Natural killer cell (primary cell): ENCODE data around the gene FA2H. TPM values are rescaled to one million over a fixed set of nuclear protein-coding genes. Genes with fewer than 3 reads are reported as not detected.

Experiments used
- ATAC-seq, 3 donors: fragments of 150-1000 bp in 2 of 3; fragments of 200-7000 bp in 1 of 3; cut with Tn5 transposase; 1 replicate in 1 of 3; 2 replicates in 2 of 3; pipeline ENCODE4 v1.10.0; 2021; ENCODE audit warnings: mild to moderate bottlenecking in 2 of 3, moderate library complexity in 2 of 3
- DNase-seq, 2 donors: peaks; one replicate each; pipeline versions ENCODE4 v3.0.0 to v3.0.0-alpha.2; 2013 to 2021; ENCODE audit warnings: mixed read lengths in 1 of 2
- H3K27ac ChIP-seq: one replicate; pipeline ENCODE4 v1.5.1; 2013; ENCODE audit warnings: mild to moderate bottlenecking, low read length
- H3K27me3 ChIP-seq: one replicate; pipeline ENCODE4 v1.6.1; 2013; ENCODE audit warnings: low read length; ENCODE audit not compliant: control insufficient read depth, insufficient read depth
- H3K36me3 ChIP-seq: one replicate; pipeline ENCODE4 v1.6.1; 2013; ENCODE audit warnings: low read length; ENCODE audit not compliant: control insufficient read depth, insufficient read depth
- H3K4me1 ChIP-seq: one replicate; pipeline ENCODE4 v1.6.1; 2013; ENCODE audit warnings: low read length; ENCODE audit not compliant: control insufficient read depth, insufficient read depth
- H3K4me3 ChIP-seq: one replicate; pipeline ENCODE4 v1.5.1; 2013; ENCODE audit warnings: low read length
- H3K9me3 ChIP-seq: one replicate; pipeline ENCODE4 v1.6.1; 2013; ENCODE audit warnings: low read length; ENCODE audit not compliant: control insufficient read depth, insufficient read depth
- H3K27ac Mint-ChIP-seq, 2 donors: one replicate each; pipeline ENCODE4 v1.8.0; 2022; ENCODE audit warnings: mild to moderate bottlenecking in 2 of 2, mixed read lengths in 2 of 2, moderate library complexity in 1 of 2
- H3K27me3 Mint-ChIP-seq, 2 donors: one replicate each; pipeline ENCODE4 v1.8.0; 2022; ENCODE audit warnings: low read depth in 2 of 2, mixed read lengths in 2 of 2
- H3K36me3 Mint-ChIP-seq: one replicate; pipeline ENCODE4 v1.8.0; 2022; ENCODE audit warnings: mixed read lengths
- H3K4me1 Mint-ChIP-seq, 2 donors: one replicate each; pipeline ENCODE4 v1.8.0; 2022; ENCODE audit warnings: mixed read lengths in 2 of 2
- H3K4me3 Mint-ChIP-seq: one replicate; pipeline ENCODE4 v1.8.0; 2022; ENCODE audit warnings: mild to moderate bottlenecking, moderate library complexity, mixed read lengths
- H3K9me3 Mint-ChIP-seq, 2 donors: one replicate each; pipeline ENCODE4 v1.8.0; 2022; ENCODE audit warnings: mixed read lengths in 2 of 2
- WGBS: methylation state at CpG from one replicate; pipeline ENCODE4 v1.1.7; 2013; ENCODE audit warnings: missing lambda C conversion rate; ENCODE audit not compliant: insufficient coverage; 5-methylcytosine and 5-hydroxymethylcytosine counted together
- intact Hi-C: fragments of 100-400 bp; cut with micrococcal nuclease; formaldehyde crosslinking; loops from one replicate; pipeline ENCODE4 v1.14.2; 2022
- total RNA-seq, 4 donors: library from RNA; stranded (reverse); fragments of 120-200 nt in 1 of 4; gene quantifications; one replicate each; pipeline versions ENCODE4 v1.2.3 to v1.2.4, GENCODE V29; 2013 to 2022
- TF ChIP-seq, protein P1 (sequence below): fragments of 200-600 bp; IDR thresholded peaks from one replicate; pipeline ENCODE4 v1.8.0; 2022; ENCODE audit warnings: antibody characterized with exemption

FA2H gene
- total RNA-seq, 3 donors from 2014 or later (not counting 1 experiment from before 2014, with no cell fraction given) = 0.14 to 0.93 TPM; not detected in 1

GRCh38 chr16:74738113-74738541 lies 36.5 kb downstream of the FA2H start:
- H3K27me3 Mint-ChIP-seq = no peaks in the 10 kb centered on the region
- Histone ChIP-seq H3K4me3 (no peak overlapping the region), H3K36me3 (no peaks in the 10 kb centered on the region), H3K27ac (no peak overlapping the region), H3K27me3 (no peaks in the 10 kb centered on the region), H3K9me3 (no peaks in the 10 kb centered on the region), H3K4me1 (no peaks in the 10 kb centered on the region)
- DNase-seq = no peak
- no peak overlapping the region for H3K4me3 Mint-ChIP-seq
- TF ChIP-seq, protein P1, sequence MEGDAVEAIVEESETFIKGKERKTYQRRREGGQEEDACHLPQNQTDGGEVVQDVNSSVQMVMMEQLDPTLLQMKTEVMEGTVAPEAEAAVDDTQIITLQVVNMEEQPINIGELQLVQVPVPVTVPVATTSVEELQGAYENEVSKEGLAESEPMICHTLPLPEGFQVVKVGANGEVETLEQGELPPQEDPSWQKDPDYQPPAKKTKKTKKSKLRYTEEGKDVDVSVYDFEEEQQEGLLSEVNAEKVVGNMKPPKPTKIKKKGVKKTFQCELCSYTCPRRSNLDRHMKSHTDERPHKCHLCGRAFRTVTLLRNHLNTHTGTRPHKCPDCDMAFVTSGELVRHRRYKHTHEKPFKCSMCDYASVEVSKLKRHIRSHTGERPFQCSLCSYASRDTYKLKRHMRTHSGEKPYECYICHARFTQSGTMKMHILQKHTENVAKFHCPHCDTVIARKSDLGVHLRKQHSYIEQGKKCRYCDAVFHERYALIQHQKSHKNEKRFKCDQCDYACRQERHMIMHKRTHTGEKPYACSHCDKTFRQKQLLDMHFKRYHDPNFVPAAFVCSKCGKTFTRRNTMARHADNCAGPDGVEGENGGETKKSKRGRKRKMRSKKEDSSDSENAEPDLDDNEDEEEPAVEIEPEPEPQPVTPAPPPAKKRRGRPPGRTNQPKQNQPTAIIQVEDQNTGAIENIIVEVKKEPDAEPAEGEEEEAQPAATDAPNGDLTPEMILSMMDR = no peak
- WGBS = 44% methylated on average over 10 of the region's 10 CpGs
- H3K27ac Mint-ChIP-seq = no peak overlapping the region
- ATAC-seq = no peak
- no peaks in the 10 kb centered on the region for H3K9me3 Mint-ChIP-seq
- intact Hi-C loops = no loop called here
- no peaks in the 10 kb centered on the region for H3K36me3 Mint-ChIP-seq
- no peaks in the 10 kb centered on the region for H3K4me1 Mint-ChIP-seq

- H3K4me3 ChIP-seq = no peak overlapping the region
- no peaks in the 10 kb centered on the region for H3K27me3 ChIP-seq
- TF ChIP-seq, protein P1 = no peak
- DNase-seq (no peak), ATAC-seq (no peak)
- Mint-ChIP-seq H3K4me1 (no peaks in the 10 kb centered on the region), H3K27me3 (no peaks in the 10 kb centered on the region), H3K36me3 (no peaks in the 10 kb centered on the region), H3K9me3 (no peaks in the 10 kb centered on the region), H3K4me3 (no peak overlapping the region), H3K27ac (no peak overlapping the region)
- H3K36me3 ChIP-seq = no peaks in the 10 kb centered on the region
- no peak overlapping the region for H3K27ac ChIP-seq
- no peaks in the 10 kb centered on the region for H3K9me3 ChIP-seq
- intact Hi-C loops = no loop called here
- no peaks in the 10 kb centered on the region for H3K4me1 ChIP-seq
- WGBS = 87% methylated on average over 6 of the region's 6 CpGs
Observed at GRCh38 chr16:74737521-74737920, 37.1 kb downstream of the FA2H start.

DNA sequence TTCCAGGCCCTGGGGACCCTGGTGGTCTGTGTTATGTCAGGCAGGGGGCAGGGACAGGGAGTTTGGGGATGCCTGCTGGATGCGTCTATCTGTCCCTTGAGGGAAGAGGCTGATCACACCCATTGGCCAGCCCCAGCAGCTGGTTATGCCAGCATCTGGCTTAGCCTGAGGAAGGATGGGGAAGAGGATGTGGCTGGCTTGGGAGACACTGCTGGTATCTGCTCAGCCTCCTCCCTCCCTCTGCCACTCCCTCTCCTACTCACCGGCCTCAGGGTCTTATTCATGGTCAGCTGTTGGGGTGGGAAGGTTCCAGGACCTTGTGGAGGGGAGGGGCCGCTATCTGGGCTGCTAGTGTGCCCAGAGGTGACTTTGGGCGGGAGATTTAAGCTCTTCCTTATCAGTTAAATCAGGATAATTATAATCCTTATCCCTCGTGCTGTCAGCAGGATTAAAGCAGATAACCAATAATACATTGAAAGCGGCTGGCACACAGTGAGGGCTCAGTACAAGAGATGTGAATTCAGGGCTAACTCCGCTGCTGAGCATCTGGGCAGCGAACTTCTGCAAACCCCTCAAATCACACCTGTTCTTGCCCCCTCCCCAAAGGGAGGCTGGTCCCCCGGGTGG lies 38.0 kb downstream of the FA2H start:
- H3K27me3 ChIP-seq = no peaks in the 10 kb centered on the region
- Mint-ChIP-seq H3K4me1 (no peaks in the 10 kb centered on the region), H3K4me3 (no peak overlapping the region), H3K9me3 (no peaks in the 10 kb centered on the region), H3K36me3 (no peaks in the 10 kb centered on the region), H3K27ac (no peak overlapping the region), H3K27me3 (no peaks in the 10 kb centered on the region)
- H3K36me3 ChIP-seq = no peaks in the 10 kb centered on the region
- DNase-seq (no peak), ATAC-seq (no peak)
- TF ChIP-seq, protein P1 = no peak
- no peak overlapping the region for H3K4me3 ChIP-seq
- WGBS = 71% methylated on average over 7 of the region's 9 CpGs
- no peaks in the 10 kb centered on the region for H3K4me1 ChIP-seq
- H3K27ac ChIP-seq = no peak overlapping the region
- no peaks in the 10 kb centered on the region for H3K9me3 ChIP-seq
- intact Hi-C loops = no loop called here

DNA sequence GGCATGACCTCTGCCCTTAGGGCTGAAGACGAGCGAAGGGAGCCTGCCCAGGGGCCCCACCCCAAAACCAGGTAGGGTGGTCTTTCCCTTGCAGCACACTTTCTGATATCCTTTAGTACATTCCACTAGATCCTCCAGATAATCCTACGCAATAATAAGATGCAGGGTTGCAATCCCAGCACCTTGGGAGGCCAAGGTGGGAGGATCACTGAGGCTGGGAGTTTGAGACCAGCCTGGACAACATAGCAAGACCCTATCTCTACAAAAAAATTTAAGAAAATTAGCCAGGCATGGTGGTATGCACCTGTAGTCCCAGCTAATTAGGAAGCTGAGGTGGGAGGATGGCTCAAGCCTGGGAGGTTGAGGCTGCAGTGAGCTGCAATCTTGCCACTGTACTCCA lies 39.1 kb downstream of the FA2H start:
- intact Hi-C loops = no loop called here
- no peak overlapping the region for H3K27ac ChIP-seq
- Mint-ChIP-seq H3K4me1 (peaks cover 1 to 3% of the 10 kb centered on the region in 2 donors), H3K4me3 (no peak overlapping the region), H3K27me3 (no peaks in the 10 kb centered on the region), H3K27ac (no peak overlapping the region), H3K36me3 (no peaks in the 10 kb centered on the region), H3K9me3 (no peaks in the 10 kb centered on the region)
- no peaks in the 10 kb centered on the region for H3K4me1 ChIP-seq
- H3K27me3 ChIP-seq = no peaks in the 10 kb centered on the region
- TF ChIP-seq, protein P1 = no peak
- H3K9me3 ChIP-seq = no peaks in the 10 kb centered on the region
- H3K4me3 ChIP-seq = no peak overlapping the region
- no peak for DNase-seq
- H3K36me3 ChIP-seq = no peaks in the 10 kb centered on the region
- 94% methylated on average over 3 of the region's 3 CpGs for WGBS
- no peak for ATAC-seq
